ENCODE results near the gene JKAMP.
A peak's percentile ranks its signal among the peaks of the same experiment; 100 is the strongest.
"Not testable (repeated sequence)": the region's sequence is repeated elsewhere in the genome, so short reads cannot be mapped to it uniquely, and the experiment has no call there.

Gene JKAMP, protein sequence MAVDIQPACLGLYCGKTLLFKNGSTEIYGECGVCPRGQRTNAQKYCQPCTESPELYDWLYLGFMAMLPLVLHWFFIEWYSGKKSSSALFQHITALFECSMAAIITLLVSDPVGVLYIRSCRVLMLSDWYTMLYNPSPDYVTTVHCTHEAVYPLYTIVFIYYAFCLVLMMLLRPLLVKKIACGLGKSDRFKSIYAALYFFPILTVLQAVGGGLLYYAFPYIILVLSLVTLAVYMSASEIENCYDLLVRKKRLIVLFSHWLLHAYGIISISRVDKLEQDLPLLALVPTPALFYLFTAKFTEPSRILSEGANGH

GRCh38 chr14:59483819-59484638 lies at the start of gene JKAMP, which contains the start of gene L3HYPDH:
TSS of gene JKAMP (plus strand) at chr14:59484517. CDS start at chr14:59484590, 73 bp downstream.
TSS of gene L3HYPDH (minus strand) at chr14:59484408. CDS start at chr14:59484316, 92 bp downstream.
- DNase-seq (ENCODE audit: low read depth), result peak; percentile 98

DNA sequence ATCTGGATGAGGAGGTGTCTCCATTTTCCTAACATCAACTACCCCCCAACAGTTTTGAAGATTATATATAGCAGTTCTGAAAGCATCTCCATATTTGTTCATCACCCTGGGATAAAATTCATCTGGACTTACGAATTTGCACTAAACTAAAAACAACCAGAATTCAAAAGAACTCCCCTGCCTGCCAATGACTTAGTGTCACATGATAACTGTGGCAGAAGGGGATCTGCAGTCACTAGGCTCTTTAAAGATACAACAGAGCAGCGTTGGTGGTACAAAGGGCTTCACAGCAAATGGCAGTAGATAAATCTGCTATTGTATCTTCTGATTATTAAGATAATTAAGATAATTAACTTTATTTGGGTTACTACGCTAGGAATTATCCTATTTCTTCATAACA lies 49.2 kb upstream of the JKAMP start:
- DNase-seq (ENCODE audit: low read depth), result no peak

DNA sequence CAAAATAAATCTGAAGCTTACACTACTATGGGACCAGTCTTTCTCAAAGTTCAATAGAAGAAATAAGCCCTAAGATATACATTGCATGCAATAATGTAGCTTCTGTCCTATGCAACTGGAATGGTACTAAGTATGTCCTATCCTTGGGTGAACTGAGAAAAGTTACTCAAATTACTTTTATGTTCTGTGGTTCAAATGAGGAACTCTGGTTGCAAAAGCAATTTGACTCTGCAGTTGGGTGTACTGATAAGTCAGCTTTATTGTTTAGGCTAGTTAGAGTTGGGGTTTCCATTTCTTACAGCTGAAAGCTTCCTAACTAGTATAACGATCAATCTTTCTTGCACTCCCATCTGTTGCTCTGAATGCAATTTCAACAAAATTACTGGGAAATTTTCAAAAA lies 48.3 kb upstream of the JKAMP start:
- no peak for DNase-seq (ENCODE audit: low read depth)

DNA sequence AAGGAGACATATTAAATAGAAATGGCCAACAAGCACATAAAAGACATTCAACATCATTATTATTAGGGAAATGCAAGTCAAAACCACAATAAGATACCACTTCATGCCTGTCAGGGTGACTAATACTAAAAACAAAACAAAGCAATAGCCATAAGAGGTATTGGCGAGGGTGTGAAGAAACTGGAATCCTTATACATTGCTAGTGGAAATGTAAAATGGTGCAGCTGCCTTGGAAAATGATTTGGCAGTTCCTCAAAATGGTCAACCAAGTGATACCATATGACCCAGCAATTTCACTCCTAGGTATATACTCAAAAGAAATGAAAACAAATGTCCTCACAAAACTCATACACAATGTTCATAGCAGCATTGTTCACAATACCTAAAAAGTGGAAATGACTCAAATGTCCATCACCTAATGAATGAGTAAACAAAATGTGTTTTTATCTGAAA lies 46.1 kb upstream of the JKAMP start:
- DNase-seq (ENCODE audit: low read depth), result no peak

DNA sequence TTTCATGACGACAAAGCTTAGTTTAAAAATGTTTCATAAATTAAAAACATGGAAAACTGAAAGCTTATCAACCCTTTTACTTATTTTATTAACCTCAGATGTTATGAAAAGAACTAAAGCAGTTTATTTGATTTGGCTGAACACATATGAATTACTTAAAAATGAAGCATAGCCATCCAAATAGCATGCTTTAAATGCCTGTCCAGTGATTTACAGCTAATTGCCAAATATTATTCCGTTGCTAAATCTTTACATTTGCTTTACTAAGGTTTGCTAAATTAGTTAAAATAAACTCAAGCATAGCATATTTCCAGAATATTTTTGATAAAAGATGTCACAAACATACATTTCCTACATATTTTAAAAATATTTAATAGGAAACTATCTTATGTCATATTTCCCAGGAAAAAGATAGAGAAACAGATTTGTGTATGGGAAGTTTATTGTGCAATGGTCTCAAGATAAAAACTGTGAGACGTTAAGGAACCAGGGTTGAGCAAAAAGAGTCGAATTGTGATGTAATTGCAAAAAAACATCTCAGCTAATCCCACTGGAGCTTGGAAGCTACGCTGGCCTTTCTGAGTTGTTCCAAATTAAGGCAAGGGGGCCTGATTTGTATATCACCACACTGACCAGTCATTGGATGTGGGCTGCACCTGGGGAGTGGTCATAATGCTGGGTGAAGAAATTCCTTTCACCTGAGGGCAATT lies 44.9 kb upstream of the JKAMP start:
- DNase-seq (ENCODE audit: low read depth), result no peak

DNA sequence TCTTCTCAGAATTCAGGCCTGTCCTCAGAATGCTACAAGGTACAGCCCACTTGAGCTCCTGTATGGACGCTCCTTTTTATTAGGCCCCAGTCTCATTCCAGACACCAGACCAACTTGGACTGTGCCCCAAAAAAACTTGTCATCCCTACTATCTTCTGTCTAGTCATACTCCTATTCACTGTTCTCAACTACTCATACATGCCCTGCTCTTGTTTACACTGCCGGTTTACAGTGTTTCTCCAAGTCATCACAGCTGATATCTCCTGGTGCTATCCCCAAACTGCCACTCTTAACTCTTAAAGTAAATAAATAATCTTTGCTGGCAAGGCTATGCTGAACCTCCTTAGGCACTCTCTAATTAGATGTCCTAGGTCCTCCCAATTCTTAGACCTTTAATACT lies 35.6 kb upstream of the JKAMP start:
- DNase-seq (ENCODE audit: low read depth), result not testable (repeated sequence)

DNA sequence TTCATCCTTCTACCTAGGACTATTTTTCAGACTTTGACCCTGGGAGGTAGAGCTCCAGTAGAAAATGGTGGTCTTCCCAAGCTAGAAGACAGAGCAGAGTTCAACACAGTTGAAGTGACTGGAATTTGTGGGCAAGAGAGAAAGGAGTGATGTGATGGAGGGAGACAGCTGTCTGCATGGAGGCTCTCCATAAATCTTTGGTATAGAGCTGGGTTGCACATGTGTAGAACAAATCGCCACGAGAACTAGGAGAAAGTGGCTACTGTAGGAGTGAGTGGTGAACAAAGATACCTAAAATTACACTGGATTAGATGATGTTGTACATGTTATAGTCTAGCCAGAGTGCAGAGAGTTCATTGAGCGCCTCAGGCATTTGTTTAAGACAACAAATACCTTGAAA lies 33.6 kb upstream of the JKAMP start:
- DNase-seq (ENCODE audit: low read depth), result no peak

- no peak for DNase-seq (ENCODE audit: low read depth)
Observed at GRCh38 chr14:59451849-59452248, 32.5 kb upstream of the JKAMP start.

GRCh38 chr14:59454139-59454538 lies 30.2 kb upstream of the JKAMP start:
- DNase-seq (ENCODE audit: low read depth), result no peak

- DNase-seq (ENCODE audit: low read depth), result no peak
Observed at GRCh38 chr14:59455411-59455810, 28.9 kb upstream of the JKAMP start.

- no peak for DNase-seq (ENCODE audit: low read depth)
Observed at GRCh38 chr14:59458486-59458885, 25.8 kb upstream of the JKAMP start.

DNA sequence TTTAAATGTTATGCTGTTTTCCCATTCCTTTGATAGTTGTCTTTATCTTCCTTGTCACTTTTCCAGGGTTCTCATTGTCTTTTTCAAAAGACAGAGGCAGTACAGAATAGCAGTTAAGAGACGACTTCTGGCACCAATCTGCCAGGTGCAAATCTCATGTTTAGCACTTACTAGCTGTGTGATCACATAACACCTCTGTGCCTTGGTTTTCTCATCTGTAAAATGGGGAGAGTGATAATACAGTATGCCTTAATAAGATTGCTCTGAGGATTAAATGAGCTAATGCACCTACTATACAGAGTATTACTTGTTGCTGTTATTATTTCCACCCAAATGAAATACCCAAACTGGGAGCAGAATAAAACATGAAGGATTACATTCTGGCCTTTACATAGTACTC lies 23.9 kb upstream of the JKAMP start:
- DNase-seq (ENCODE audit: low read depth), result no peak

DNA sequence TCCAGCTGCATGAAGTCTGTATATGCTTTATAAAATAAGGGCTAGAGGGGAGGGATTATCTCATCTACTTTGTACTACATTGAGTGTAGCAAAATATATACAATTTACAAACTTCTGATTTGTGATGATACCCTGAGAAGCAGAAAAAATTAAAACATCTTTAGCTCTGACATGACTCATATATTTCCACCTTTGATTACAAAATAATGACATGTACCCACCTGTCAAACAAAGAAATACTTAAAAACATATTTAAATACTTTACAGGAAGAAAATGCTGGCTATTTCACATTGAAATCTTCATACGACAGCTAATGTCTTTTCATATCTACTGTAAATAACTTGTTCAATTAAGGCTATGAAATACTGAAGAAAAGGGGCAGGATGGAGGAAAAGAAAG lies 22.4 kb upstream of the JKAMP start:
- DNase-seq (ENCODE audit: low read depth), result no peak

- no peak for DNase-seq (ENCODE audit: low read depth)
Observed at GRCh38 chr14:59463787-59464485, 20.4 kb upstream of the JKAMP start.

DNA sequence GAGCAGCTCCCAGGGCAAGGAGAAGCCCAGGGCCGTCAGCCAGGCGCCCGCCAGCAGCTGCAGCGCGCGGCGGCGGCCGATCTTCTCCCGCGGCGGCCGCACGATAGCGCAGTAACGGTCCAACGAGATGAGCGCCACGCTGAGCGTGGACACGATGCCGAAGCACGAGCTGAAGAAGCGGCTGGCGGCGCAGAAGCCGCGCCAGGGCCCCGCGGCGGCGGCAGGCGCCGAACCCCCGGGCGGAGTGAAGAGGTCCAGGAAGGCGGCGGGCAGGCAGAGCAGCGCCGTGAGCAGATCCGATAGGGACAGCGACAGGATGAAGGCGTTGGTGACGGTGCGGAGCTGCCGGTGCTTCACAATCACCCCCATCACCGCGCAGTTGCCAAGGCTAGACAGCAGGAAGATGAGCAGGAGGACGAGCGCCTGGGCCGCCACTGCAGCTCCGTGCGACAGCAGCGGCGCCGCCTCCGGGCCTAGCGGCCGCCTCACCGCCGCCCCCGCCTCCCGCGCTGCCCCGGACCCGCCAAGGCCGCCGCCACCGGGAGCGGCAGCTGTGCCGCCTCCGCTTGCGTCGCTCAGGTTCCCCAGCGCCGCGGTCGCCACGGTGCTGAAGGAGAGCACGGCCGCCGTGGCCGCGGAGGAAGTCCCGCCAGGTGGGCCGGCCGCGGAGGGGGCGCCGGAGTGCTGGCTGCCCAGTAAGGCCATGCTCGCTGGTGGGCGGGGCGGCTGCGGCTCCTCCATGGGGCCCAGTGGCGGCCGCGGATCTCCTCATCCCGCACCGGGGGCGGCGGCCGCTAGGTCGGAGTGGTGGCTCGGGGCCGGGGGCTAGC lies 19.6 kb upstream of the JKAMP start:
- no peak for DNase-seq (ENCODE audit: low read depth)

GRCh38 chr14:59465316-59466135 lies 18.8 kb upstream of the JKAMP start, which contains the start of gene GPR135:
TSS of gene GPR135 (minus strand) at chr14:59465380. CDS start at chr14:59465226, 154 bp downstream.
- DNase-seq (ENCODE audit: low read depth), result no peak

- no peak for DNase-seq (ENCODE audit: low read depth)
Observed at GRCh38 chr14:59474172-59474571, 10.1 kb upstream of the JKAMP start.

GRCh38 chr14:59475709-59476108 lies 8.6 kb upstream of the JKAMP start:
- DNase-seq (ENCODE audit: low read depth), result no peak

DNA sequence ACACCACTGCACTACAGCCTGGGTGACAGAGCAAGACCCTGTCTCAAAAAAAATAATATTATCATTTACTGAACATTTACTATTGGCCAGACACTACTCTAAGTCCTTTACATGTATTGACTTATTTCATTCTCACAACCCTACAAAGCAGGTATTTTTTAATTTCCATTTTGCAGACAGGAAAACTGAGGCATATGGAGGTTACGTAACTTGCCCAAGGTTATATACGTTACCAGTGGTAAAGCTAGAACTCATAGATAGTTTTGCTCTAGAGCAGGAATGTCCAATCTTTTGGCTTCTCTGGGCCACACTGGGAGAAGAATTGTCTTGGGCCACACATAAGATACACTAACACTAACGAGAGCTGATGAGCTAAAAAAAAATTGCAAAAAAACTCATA lies 5.8 kb upstream of the JKAMP start:
- no peak for DNase-seq (ENCODE audit: low read depth)

GRCh38 chr14:59480166-59480565 lies 4.2 kb upstream of the JKAMP start:
- DNase-seq (ENCODE audit: low read depth), result no peak

Measured in stimulated activated CD8-positive, alpha-beta memory T cell treated with anti-CD3 and anti-CD28 coated beads, Interleukin-7, amount 100 ng/mL, for 24 hours (primary cell).